HG03432 (cell line): ENCODE measurements around the gene WFDC10A.
"Not testable (repeated sequence)": the region's sequence is repeated elsewhere in the genome, so short reads cannot be mapped to it uniquely, and the experiment has no call there.

Experiments
- ATAC-seq: cut with Tn5 transposase; IDR thresholded peaks from one replicate; pipeline ENCODE4 v1.9.1; 2021; ENCODE audit warnings: mild to moderate bottlenecking, moderate library complexity; ENCODE audit not compliant: unreplicated experiment

WFDC10A gene

DNA sequence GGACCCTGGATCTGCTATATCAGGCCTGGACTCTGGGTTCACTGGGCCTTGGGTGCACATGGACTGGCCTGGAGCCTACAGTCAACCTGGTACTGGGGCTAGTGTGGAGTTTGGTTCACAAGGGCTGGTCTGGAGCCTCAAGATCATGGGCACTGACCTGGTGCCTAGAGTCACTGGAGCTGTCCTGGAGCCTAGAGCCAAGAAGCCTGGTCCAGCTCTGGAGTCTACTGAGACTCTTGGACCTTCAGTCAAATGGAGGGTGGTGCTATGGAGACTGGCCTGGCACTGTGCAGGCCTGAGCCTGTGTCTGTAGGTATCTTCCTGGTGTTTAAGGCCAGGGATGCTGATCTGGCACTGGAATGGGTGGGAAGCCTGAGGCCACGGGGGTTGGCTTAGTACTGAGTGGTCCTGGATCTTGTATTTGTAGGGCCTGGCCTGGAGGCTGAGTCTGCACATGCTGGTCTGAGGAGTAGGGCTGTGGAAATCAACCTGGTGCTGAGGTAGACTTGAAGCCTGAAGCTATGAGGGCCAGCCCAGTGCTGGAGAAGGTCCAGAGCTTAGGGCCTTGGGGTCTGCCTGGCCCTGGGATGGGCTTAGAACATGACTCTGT is 18.0 kb downstream of the WFDC10A start:
- ATAC-seq = no peak

- no peak for ATAC-seq
Observed at GRCh38 chr20:45649312-45649863, 19.8 kb downstream of the WFDC10A start.

DNA sequence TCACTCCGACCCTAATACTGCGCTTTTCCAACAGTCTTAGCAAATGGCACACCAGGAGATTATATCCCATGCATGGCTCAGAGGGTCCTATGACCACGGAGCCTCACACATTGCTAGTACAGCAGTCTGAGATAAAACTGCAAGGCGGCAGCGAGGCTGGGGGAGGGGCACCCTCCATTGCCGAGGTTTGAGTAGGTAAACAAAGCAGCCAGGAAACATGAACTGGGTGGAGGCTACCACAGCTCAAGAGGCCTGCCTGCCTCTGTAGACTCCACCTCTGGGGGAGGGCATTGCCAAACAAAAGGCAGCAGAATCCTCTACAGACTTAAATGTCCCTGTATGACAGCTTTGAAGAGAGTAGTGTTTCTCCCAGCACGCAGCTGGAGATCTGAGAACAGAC is 22.2 kb downstream of the WFDC10A start:
- not testable (repeated sequence) for ATAC-seq

- ATAC-seq = not testable (repeated sequence)
Observed at GRCh38 chr20:45657038-45657437, 27.5 kb downstream of the WFDC10A start.

GRCh38 chr20:45670139-45670538 is 40.6 kb downstream of the WFDC10A start, which contains the start of gene WFDC11:
TSS of gene WFDC11 (minus strand) at chr20:45670239. CDS start at chr20:45650600, 19,639 bp downstream.
- no peak for ATAC-seq

GRCh38 chr20:45672765-45673164 is 43.2 kb downstream of the WFDC10A start:
- no peak for ATAC-seq

- no peak for ATAC-seq
Observed at GRCh38 chr20:45679650-45680049, 50.1 kb downstream of the WFDC10A start.
